Mesenchymal stem cell (in vitro differentiated cells and primary cell): ENCODE measurements around the gene AP5Z1.

Experiments
- DNase-seq: peaks from one replicate; pipeline ENCODE4 v3.0.0-alpha.2; 2013
- H2AFZ ChIP-seq: one replicate; pipeline ENCODE4 v1.6.1; 2013; ENCODE audit warnings: low read depth, mild to moderate bottlenecking, control low read depth, inconsistent platforms, low read length, moderate library complexity
- H2AK5ac ChIP-seq: 2 replicates; pipeline ENCODE4 v1.6.1; 2013; ENCODE audit warnings: low read length, moderate library complexity, mild to moderate bottlenecking, inconsistent platforms; ENCODE audit not compliant: severe bottlenecking
- H2BK120ac ChIP-seq: one replicate; pipeline ENCODE4 v1.6.1; 2013; ENCODE audit warnings: low read depth, mild to moderate bottlenecking, inconsistent platforms, low read length, moderate library complexity
- H2BK12ac ChIP-seq, 2 experiments: one replicate each; pipeline ENCODE4 v1.6.1; 2013; ENCODE audit warnings: inconsistent platforms in 2 of 2, low read length in 2 of 2, mild to moderate bottlenecking in 2 of 2, moderate library complexity in 2 of 2, control low read depth in 1 of 2
- H2BK15ac ChIP-seq: one replicate; pipeline ENCODE4 v1.6.1; 2013; ENCODE audit warnings: mild to moderate bottlenecking, low read depth, inconsistent platforms; ENCODE audit not compliant: poor library complexity, severe bottlenecking
- H2BK5ac ChIP-seq: 2 replicates; pipeline ENCODE4 v1.6.1; 2013; ENCODE audit warnings: low read depth, mild to moderate bottlenecking, low read length, control low read depth, inconsistent platforms; ENCODE audit not compliant: poor library complexity, severe bottlenecking
- H3K14ac ChIP-seq, 2 experiments: one replicate each; pipeline ENCODE4 v1.6.1; 2013; ENCODE audit warnings: inconsistent platforms in 2 of 2, low read length in 2 of 2, control low read depth in 1 of 2, mild to moderate bottlenecking in 1 of 2, moderate library complexity in 1 of 2
- H3K18ac ChIP-seq, 2 experiments: one replicate each; pipeline ENCODE4 v1.6.1; 2013; ENCODE audit warnings: inconsistent platforms in 2 of 2, low read length in 2 of 2, control low read depth in 1 of 2, low read depth in 1 of 2, mild to moderate bottlenecking in 1 of 2
- H3K23ac ChIP-seq, 2 experiments: one replicate each; pipeline ENCODE4 v1.6.1; 2013; ENCODE audit warnings: inconsistent platforms in 2 of 2, low read length in 2 of 2, mild to moderate bottlenecking in 2 of 2, moderate library complexity in 2 of 2, control low read depth in 1 of 2
- H3K27ac ChIP-seq: 2 replicates; pipeline ENCODE4 v1.5.1; 2013; ENCODE audit warnings: mild to moderate bottlenecking, moderate library complexity, low read length, control low read depth, inconsistent platforms; ENCODE audit not compliant: poor library complexity, severe bottlenecking
- H3K27me3 ChIP-seq, 2 experiments: 2 replicates each; pipeline versions ENCODE4 v1.6.1 to v1.7.0; 2013; ENCODE audit warnings: low read length in 2 of 2, mild to moderate bottlenecking in 2 of 2, moderate library complexity in 2 of 2, control low read depth in 1 of 2, inconsistent platforms in 1 of 2; ENCODE audit not compliant: control insufficient read depth in 1 of 2, insufficient read depth in 1 of 2
- H3K36me3 ChIP-seq, 2 experiments: 2 replicates each; pipeline versions ENCODE4 v1.6.1 to v1.7.0; 2013; ENCODE audit warnings: low read length in 2 of 2, control low read depth in 1 of 2, inconsistent platforms in 1 of 2, low read depth in 1 of 2, mild to moderate bottlenecking in 1 of 2; ENCODE audit not compliant: insufficient read depth in 2 of 2, control insufficient read depth in 1 of 2
- H3K4ac ChIP-seq, 2 experiments: one replicate each; pipeline ENCODE4 v1.6.1; 2013; ENCODE audit warnings: inconsistent platforms in 2 of 2, low read length in 2 of 2, mild to moderate bottlenecking in 2 of 2, moderate library complexity in 2 of 2, control low read depth in 1 of 2, low read depth in 1 of 2
- H3K4me1 ChIP-seq: 2 replicates; pipeline ENCODE4 v1.6.1; 2013; ENCODE audit warnings: low read depth, low read length, control low read depth; ENCODE audit not compliant: control insufficient read depth, insufficient read depth
- H3K4me2 ChIP-seq: 2 replicates; pipeline ENCODE4 v1.6.1; 2013; ENCODE audit warnings: low read length, mild to moderate bottlenecking, inconsistent platforms; ENCODE audit not compliant: poor library complexity, severe bottlenecking
- H3K4me3 ChIP-seq, 2 experiments: 2 replicates each; pipeline versions ENCODE4 v1.5.1 to v1.7.0; 2013; ENCODE audit warnings: low read length in 2 of 2, mild to moderate bottlenecking in 2 of 2, control low read depth in 1 of 2, low read depth in 1 of 2; ENCODE audit not compliant: insufficient read depth in 1 of 2
- H3K79me1 ChIP-seq: replicated peaks from 2 replicates; pipeline ENCODE4 v1.6.1; 2013; ENCODE audit warnings: mild to moderate bottlenecking, control low read depth, low read length, inconsistent platforms; ENCODE audit not compliant: poor library complexity, severe bottlenecking
- H3K9ac ChIP-seq: 2 replicates; pipeline ENCODE4 v1.7.0; 2013; ENCODE audit warnings: mild to moderate bottlenecking, low read length, moderate library complexity
- H3K9me3 ChIP-seq: 2 replicates; pipeline ENCODE4 v1.7.0; 2013; ENCODE audit warnings: mild to moderate bottlenecking, low read length; ENCODE audit not compliant: control insufficient read depth
- H4K8ac ChIP-seq: one replicate; pipeline ENCODE4 v1.6.1; 2013; ENCODE audit warnings: inconsistent platforms, mild to moderate bottlenecking, low read length, moderate library complexity
- H4K91ac ChIP-seq: one replicate; pipeline ENCODE4 v1.6.1; 2013; ENCODE audit warnings: mild to moderate bottlenecking, low read length, inconsistent platforms
- WGBS: methylation state at CpG from one replicate; pipeline ENCODE4 v1.1.7; 2013; ENCODE audit warnings: mixed read lengths; 5-methylcytosine and 5-hydroxymethylcytosine counted together

The AP5Z1 gene

GRCh38 chr7:4807598-4808016, 32.2 kb downstream of the AP5Z1 start:
- Histone ChIP-seq H3K4ac (no peak overlapping the region), H2AK5ac (no peak overlapping the region), H3K79me1 (no peaks in the 10 kb centered on the region), H4K8ac (no peak overlapping the region), H3K36me3 (no peaks in the 10 kb centered on the region), H3K27me3 (peaks cover 9 to 34% of the 10 kb centered on the region in 2 experiments), H3K14ac (no peak overlapping the region), H3K4me3 (no peak overlapping the region), H3K9ac (no peak overlapping the region), H3K4me2 (no peak overlapping the region), H2AFZ (no peak overlapping the region), H3K23ac (no peak overlapping the region), H2BK12ac (no peak overlapping the region), H2BK5ac (no peak overlapping the region), H3K18ac (no peak overlapping the region), H2BK120ac (no peak overlapping the region), H3K4me1 (peaks cover 8% of the 10 kb centered on the region), H4K91ac (no peak overlapping the region), H2BK15ac (no peak overlapping the region), H3K9me3 (peaks cover under 1% of the 10 kb centered on the region), H3K27ac (no peak overlapping the region)
- no peak for DNase-seq
- WGBS = 60% methylated on average over 5 of the region's 5 CpGs

DNA sequence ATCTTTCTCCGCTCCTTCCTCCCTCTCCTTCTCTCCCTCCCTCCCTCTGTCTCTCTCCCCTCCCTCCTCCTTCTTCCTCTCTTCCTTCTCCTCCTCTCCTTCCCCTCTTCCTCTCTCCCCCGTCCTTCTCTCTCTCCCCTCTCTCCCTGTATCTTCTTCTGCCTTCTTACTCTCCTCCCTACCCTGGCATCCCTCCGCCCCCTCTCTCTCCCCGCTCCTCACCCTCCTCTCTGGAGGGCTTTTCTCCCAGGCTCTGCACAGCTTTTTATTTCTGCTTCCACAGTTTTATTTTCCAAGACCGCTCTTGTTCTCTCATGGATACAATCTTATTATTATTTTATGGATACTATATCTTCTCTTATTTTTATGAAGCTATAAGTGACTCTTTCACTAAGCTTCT, 32.6 kb downstream of the AP5Z1 start:
- no peak overlapping the region for H2AFZ ChIP-seq
- H3K27ac ChIP-seq = no peak overlapping the region
- H4K91ac ChIP-seq = no peak overlapping the region
- no peak overlapping the region for H3K4me2 ChIP-seq
- no peak overlapping the region for H2BK15ac ChIP-seq
- DNase-seq = no peak
- no peak overlapping the region for H3K4ac ChIP-seq
- H3K18ac ChIP-seq = no peak overlapping the region
- peaks cover 9 to 38% of the 10 kb centered on the region in 2 experiments for H3K27me3 ChIP-seq
- no peak overlapping the region for H2BK120ac ChIP-seq
- no peak overlapping the region for H4K8ac ChIP-seq
- WGBS = 79% methylated on average over 4 of the region's 5 CpGs
- no peak overlapping the region for H3K14ac ChIP-seq
- no peak overlapping the region for H3K23ac ChIP-seq
- peaks cover 5% of the 10 kb centered on the region for H3K9me3 ChIP-seq
- H3K4me1 ChIP-seq = peaks cover 8% of the 10 kb centered on the region
- no peak overlapping the region for H2AK5ac ChIP-seq
- no peak overlapping the region for H2BK5ac ChIP-seq
- no peaks in the 10 kb centered on the region for H3K79me1 ChIP-seq
- no peaks in the 10 kb centered on the region for H3K36me3 ChIP-seq
- no peak overlapping the region for H3K9ac ChIP-seq
- H3K4me3 ChIP-seq = no peak overlapping the region
- no peak overlapping the region for H2BK12ac ChIP-seq

- H3K4ac ChIP-seq = no peak overlapping the region
- no peak overlapping the region for H3K18ac ChIP-seq
- peaks cover 8% of the 10 kb centered on the region for H3K4me1 ChIP-seq
- H3K23ac ChIP-seq = no peak overlapping the region
- no peak overlapping the region for H3K14ac ChIP-seq
- H3K4me2 ChIP-seq = no peak overlapping the region
- no peak overlapping the region for H2BK5ac ChIP-seq
- no peaks in the 10 kb centered on the region for H3K79me1 ChIP-seq
- H2AK5ac ChIP-seq = no peak overlapping the region
- no peak overlapping the region for H2BK12ac ChIP-seq
- no peak overlapping the region for H2AFZ ChIP-seq
- no peak overlapping the region for H4K8ac ChIP-seq
- no peak for DNase-seq
- H2BK120ac ChIP-seq = no peak overlapping the region
- no peak overlapping the region for H2BK15ac ChIP-seq
- H3K36me3 ChIP-seq = no peaks in the 10 kb centered on the region
- no peak overlapping the region for H3K27ac ChIP-seq
- H3K9ac ChIP-seq = no peak overlapping the region
- H3K27me3 ChIP-seq = peaks cover 9 to 44% of the 10 kb centered on the region in 2 experiments
- no peak overlapping the region for H4K91ac ChIP-seq
- H3K4me3 ChIP-seq = no peak overlapping the region
- peaks cover 10% of the 10 kb centered on the region for H3K9me3 ChIP-seq
- WGBS = 91% methylated on average over 34 of the region's 37 CpGs
Measured at GRCh38 chr7:4808565-4808964, 33.1 kb downstream of the AP5Z1 start.

DNA sequence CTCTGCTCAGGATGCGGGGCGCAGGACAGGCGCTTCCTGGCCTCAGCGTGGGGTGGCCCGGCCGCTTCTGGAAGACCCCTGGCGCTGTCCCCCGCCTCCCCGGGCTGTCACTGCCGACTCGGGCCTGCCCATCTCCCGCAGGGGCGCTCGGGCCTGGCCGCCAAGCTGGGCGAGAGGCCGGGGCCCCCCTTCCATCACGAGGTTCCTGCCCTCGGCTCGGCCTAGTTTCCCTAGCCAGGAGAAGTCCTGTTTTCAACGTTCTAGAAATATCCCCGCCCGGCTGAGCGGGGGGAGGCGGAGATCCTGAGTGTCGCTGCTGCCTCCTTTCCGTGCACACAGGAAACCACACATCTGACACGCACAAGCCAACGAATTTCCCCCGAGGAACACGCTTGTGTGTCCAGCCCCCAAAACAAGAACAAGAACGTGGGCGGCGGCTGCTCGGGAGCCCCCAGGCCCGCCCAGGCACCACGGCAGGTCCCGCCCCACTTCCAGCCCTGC, 33.7 kb downstream of the AP5Z1 start:
- Histone ChIP-seq H3K4ac (no peak overlapping the region), H3K79me1 (no peaks in the 10 kb centered on the region), H2AFZ (no peak overlapping the region), H3K23ac (no peak overlapping the region), H2BK5ac (no peak overlapping the region), H4K91ac (no peak overlapping the region), H3K9ac (no peak overlapping the region), H3K27me3 (peaks cover 9 to 45% of the 10 kb centered on the region in 2 experiments), H3K18ac (no peak overlapping the region), H3K4me3 (no peak overlapping the region), H3K4me2 (no peak overlapping the region), H2AK5ac (no peak overlapping the region), H2BK12ac (no peak overlapping the region), H3K27ac (no peak overlapping the region), H2BK120ac (no peak overlapping the region), H3K4me1 (peaks cover 6% of the 10 kb centered on the region), H4K8ac (no peak overlapping the region), H3K9me3 (peaks cover 12% of the 10 kb centered on the region), H3K14ac (no peak overlapping the region), H2BK15ac (no peak overlapping the region), H3K36me3 (no peaks in the 10 kb centered on the region)
- DNase-seq = no peak
- WGBS = 95% methylated on average over 36 of the region's 38 CpGs
